Stimulated activated CD4-positive, alpha-beta T cell treated with anti-CD3 and anti-CD28 coated beads, Interleukin-1b, Interleukin-23, amount 100 ng/mL, for 1 hour (primary cell): ENCODE results near the gene CYB561D1.
"Not testable (repeated sequence)": the region's sequence is repeated elsewhere in the genome, so short reads cannot be mapped to it uniquely, and the experiment has no call there.

Experiments used
- DNase-seq, 2 donors: peaks; one replicate each; pipeline ENCODE4 v3.0.0-alpha.2; 2020; ENCODE audit warnings: low read depth in 2 of 2

CYB561D1 gene

GRCh38 chr1:109493805-109494539, at the start of gene CYB561D1:
Gene CYB561D1 (plus strand): TSS chr1:109494094. CDS start chr1:109494140, 46 bp downstream.
- peak; percentile 70 to 87 for DNase-seq

- no peak for DNase-seq
Measured at GRCh38 chr1:109444346-109444745, 49.5 kb upstream of the CYB561D1 start.

GRCh38 chr1:109445949-109446695, 47.8 kb upstream of the CYB561D1 start:
- not testable (repeated sequence) for DNase-seq

GRCh38 chr1:109447524-109447923, 46.4 kb upstream of the CYB561D1 start:
- no peak for DNase-seq

- no peak for DNase-seq
Measured at GRCh38 chr1:109454497-109455133, 39.3 kb upstream of the CYB561D1 start.

- DNase-seq: no peak
Measured at GRCh38 chr1:109457819-109458218, 36.1 kb upstream of the CYB561D1 start.

GRCh38 chr1:109466125-109466451, 27.8 kb upstream of the CYB561D1 start:
- no peak for DNase-seq

- DNase-seq: no peak
Measured at GRCh38 chr1:109466452-109467300, 27.2 kb upstream of the CYB561D1 start, which contains the start of gene SYPL2. Gene SYPL2 (plus strand): TSS chr1:109466546. CDS start chr1:109466844, 298 bp downstream.

GRCh38 chr1:109467301-109467777, 26.6 kb upstream of the CYB561D1 start:
- DNase-seq: no peak

- DNase-seq: no peak
Measured at GRCh38 chr1:109468061-109468460, 25.8 kb upstream of the CYB561D1 start.

- no peak for DNase-seq
Measured at GRCh38 chr1:109468903-109469302, 25.0 kb upstream of the CYB561D1 start.

GRCh38 chr1:109470245-109470644, 23.6 kb upstream of the CYB561D1 start:
- no peak for DNase-seq

- DNase-seq: no peak
Measured at GRCh38 chr1:109472779-109473178, 21.1 kb upstream of the CYB561D1 start.

GRCh38 chr1:109473284-109474057, 20.4 kb upstream of the CYB561D1 start:
- not testable (repeated sequence) for DNase-seq

- no peak for DNase-seq
Measured at GRCh38 chr1:109474697-109475096, 19.2 kb upstream of the CYB561D1 start.

- DNase-seq: no peak
Measured at GRCh38 chr1:109475261-109475660, 18.6 kb upstream of the CYB561D1 start.

GRCh38 chr1:109476825-109477224, 17.1 kb upstream of the CYB561D1 start:
- no peak for DNase-seq

- no peak for DNase-seq
Measured at GRCh38 chr1:109477821-109478220, 16.1 kb upstream of the CYB561D1 start.

- DNase-seq: no peak
Measured at GRCh38 chr1:109478806-109479205, 15.1 kb upstream of the CYB561D1 start.

- no peak for DNase-seq
Measured at GRCh38 chr1:109479311-109479710, 14.6 kb upstream of the CYB561D1 start.

GRCh38 chr1:109479901-109480300, 14.0 kb upstream of the CYB561D1 start:
- DNase-seq: no peak
